GM12878 (cell line): ENCODE measurements around the gene MBD6. TPM values are rescaled to one million over a fixed set of nuclear protein-coding genes. Genes with fewer than 3 reads are reported as not detected.

Source experiments
- ATAC-seq: fragments of 200-7000 bp; cut with Tn5 transposase; 3 replicates; pipeline ENCODE4 v1.9.1; 2020; ENCODE audit warnings: mild to moderate bottlenecking, moderate library complexity
- BruUV-seq: library from RNA; stranded (reverse); fragments of 400-500 nt; replicated peaks from 2 replicates; lab custom pipeline; 2021; lab: Mats Ljungman, UMichigan
- CTCF ChIA-PET: fragments of 300-600 bp; sonication (Branson Sonifier 250); formaldehyde crosslinking; extraction: SDS; loops from one replicate; lab custom pipeline; 2021; ENCODE audit warnings: inconsistent platforms; lab: Yijun Ruan, JAX
- POLR2A ChIA-PET: fragments of 350-600 bp; formaldehyde crosslinking; extraction: SDS; loops from one replicate; lab custom pipeline; 2021; ENCODE audit warnings: inconsistent platforms; lab: Charles Lee
- RAD21 ChIA-PET: fragments of 300-600 bp; sonication (Branson Sonifier 250); formaldehyde crosslinking; loops from one replicate; lab custom pipeline; 2023; ENCODE audit warnings: antibody characterized with exemption; ENCODE audit not compliant: unreplicated experiment; lab: Charles Lee
- SMC1A ChIA-PET: fragments of 300-600 bp; sonication (Branson Sonifier 250); formaldehyde crosslinking; loops from one replicate; lab custom pipeline; 2023; ENCODE audit not compliant: unreplicated experiment, uncharacterized antibody; lab: Charles Lee
- DNase-seq: peaks from one replicate; pipeline ENCODE4 v3.0.0-alpha.2; 2011; ENCODE audit warnings: low read depth, low spot score
- FAIRE-seq: peaks from 3 replicates; lab custom pipeline; 2011; peaks lifted over from hg19 to GRCh38; lab: Jason Lieb, UNC
- H2AFZ ChIP-seq: 2 replicates; pipeline ENCODE4 v1.6.0; 2011; ENCODE audit warnings: low read depth, low read length, control low read depth; ENCODE audit not compliant: control insufficient read depth
- H3K27ac ChIP-seq: 2 replicates; pipeline ENCODE4 v1.5.1; 2011; ENCODE audit warnings: control low read depth; ENCODE audit not compliant: control insufficient read depth, insufficient read depth
- H3K27me3 ChIP-seq, 2 experiments: replicated peaks in 1 of 2; 2 replicates each; pipeline versions ENCODE4 v1.6.0 to v1.6.1; 2011; ENCODE audit warnings: low read length in 1 of 2; ENCODE audit not compliant: control insufficient read depth in 2 of 2, insufficient read depth in 2 of 2
- H3K36me3 ChIP-seq, 2 experiments: 2 replicates each; pipeline ENCODE4 v1.5.1; 2011; ENCODE audit warnings: low read length in 1 of 2; ENCODE audit not compliant: control insufficient read depth in 2 of 2, insufficient read depth in 2 of 2
- H3K4me1 ChIP-seq: 2 replicates; pipeline ENCODE4 v1.6.1; 2011; ENCODE audit warnings: mild to moderate bottlenecking, low read length, moderate library complexity, mixed read lengths; ENCODE audit not compliant: control insufficient read depth, insufficient read depth
- H3K4me2 ChIP-seq: 2 replicates; pipeline ENCODE4 v1.6.0; 2011; ENCODE audit warnings: control low read depth; ENCODE audit not compliant: control insufficient read depth, insufficient read depth
- H3K4me3 ChIP-seq: fragments of 200-600 bp; sonication (generic); 2 replicates; pipeline ENCODE4 v1.5.1; 2016
- H3K79me2 ChIP-seq: 2 replicates; pipeline ENCODE4 v1.6.0; 2011; ENCODE audit warnings: low read length; ENCODE audit not compliant: control insufficient read depth, insufficient read depth
- H3K9ac ChIP-seq: 2 replicates; pipeline ENCODE4 v1.8.0; 2011; ENCODE audit warnings: low read length, control low read depth, mixed read lengths; ENCODE audit not compliant: control insufficient read depth, insufficient read depth
- H3K9me3 ChIP-seq: replicated peaks from 3 replicates; pipeline ENCODE4 v1.5.1; 2011; ENCODE audit warnings: mild to moderate bottlenecking, low read length; ENCODE audit not compliant: control insufficient read depth, insufficient read depth
- H4K20me1 ChIP-seq: 2 replicates; pipeline ENCODE4 v1.6.0; 2011; ENCODE audit not compliant: control insufficient read depth, insufficient read depth
- ATF2 ChIP-seq: IDR thresholded peaks from 2 replicates; pipeline ENCODE4 v1.6.1; 2012; ENCODE audit warnings: low read length, inconsistent platforms
- BCL3 ChIP-seq: IDR thresholded peaks from 2 replicates; pipeline ENCODE4 v1.6.1; 2011; ENCODE audit warnings: borderline replicate concordance, low read depth, mild to moderate bottlenecking, moderate library complexity, low read length; ENCODE audit not compliant: insufficient read depth, poor library complexity, severe bottlenecking
- BMI1 ChIP-seq: fragments of 450-650 bp; IDR thresholded peaks from 2 replicates; pipeline ENCODE4 v1.6.1; 2016; ENCODE audit warnings: mild to moderate bottlenecking, moderate library complexity, borderline replicate concordance
- CREB1 ChIP-seq: IDR thresholded peaks from 2 replicates; pipeline ENCODE4 v1.6.1; 2012; ENCODE audit warnings: low read depth, mild to moderate bottlenecking, inconsistent platforms
- HDAC2 ChIP-seq: fragments of 200-600 bp; sonication (generic); IDR thresholded peaks from 2 replicates; pipeline ENCODE4 v1.6.1; 2017
- SIX5 ChIP-seq: IDR thresholded peaks from 2 replicates; pipeline ENCODE4 v1.6.1; 2011; ENCODE audit warnings: mild to moderate bottlenecking, low read depth, low read length, moderate library complexity; ENCODE audit not compliant: severe bottlenecking
- STAT3 ChIP-seq: IDR thresholded peaks from 2 replicates; pipeline ENCODE4 v1.6.1; 2011; ENCODE audit warnings: low read depth, low read length, improper control_type of control experiment
- TARDBP ChIP-seq: IDR thresholded peaks from 2 replicates; pipeline ENCODE4 v1.6.1; 2016; ENCODE audit warnings: borderline replicate concordance
- TCF3 ChIP-seq: IDR thresholded peaks from 2 replicates; pipeline ENCODE4 v1.6.1; 2012; ENCODE audit warnings: low read depth, mild to moderate bottlenecking, low read length, borderline replicate concordance; ENCODE audit not compliant: insufficient read depth
- ZSCAN29 ChIP-seq: fragments of 450-650 bp; IDR thresholded peaks from 2 replicates; pipeline ENCODE4 v1.6.1; 2017; ENCODE audit warnings: mild to moderate bottlenecking, moderate library complexity
- WGBS: methylation state at CpG from one replicate; pipeline ENCODE4 v1.1.6; 2016; ENCODE audit warnings: low lambda C conversion rate; ENCODE audit not compliant: insufficient replicate concordance, insufficient coverage; ENCODE audit errors: missing lambda C conversion rate; 5-methylcytosine and 5-hydroxymethylcytosine counted together
- in situ Hi-C: fragments of 300-500 bp; cut with MboI; formaldehyde crosslinking; loops from 9 replicates; pipeline ENCODE4 v1.14.3; 2018; ENCODE audit warnings: mixed read lengths
- intact Hi-C: fragments of 100-400 bp; cut with micrococcal nuclease; formaldehyde crosslinking; loops from one replicate; pipeline ENCODE4 v1.14.2; 2022; ENCODE audit not compliant: unreplicated experiment
- polyA plus RNA-seq, 11 experiments: library from polyadenylated mRNA; depleted of rRNA in 4 of 11; unstranded in 6 of 11; stranded (reverse) in 5 of 11; fragments of >200 nt; fragmentation: Nextera tagmentation in 4 of 11; fragmentation: Illumina TruSeq in 1 of 11; extraction: Ambion mirVana in 4 of 11; extraction: Trizol in 1 of 11; gene quantifications; 1 replicate in 1 of 11; 2 replicates in 10 of 11; pipeline versions ENCODE4 v1.2.1 to v1.2.3, GENCODE V29; 2011 to 2016; ENCODE audit warnings: inconsistent platforms in 2 of 11, missing spikeins in 2 of 11, low read depth in 1 of 11
- total RNA-seq, 4 experiments: library from RNA; depleted of rRNA in 3 of 4; stranded (reverse); fragments of >200 nt in 3 of 4; fragmentation: Illumina TruSeq in 1 of 4; extraction: Trizol in 1 of 4; gene quantifications; 2 replicates each; pipeline versions ENCODE4 v1.2.1 to v1.2.3, GENCODE V29; 2013 to 2021

MBD6 gene
- total and polyA plus RNA-seq, 10 of the 15 experiments (the other 5 are each of a cell fraction or from before 2014, with no cell fraction given): 1.5 to 52.7 (median 6.8) TPM

GRCh38 chr12:57577981-57578758 lies 55.5 kb downstream of the MBD6 start:
- H3K4me3 ChIP-seq: no peak overlapping the region
- intact Hi-C loops: no loop called here
- no peak overlapping the region for H3K9ac ChIP-seq
- no peaks in the 10 kb centered on the region for H3K9me3 ChIP-seq
- H3K27me3 ChIP-seq: no peaks in the 10 kb centered on the region; a peak in 2 of 4 replicates
- H3K27ac ChIP-seq: no peak overlapping the region
- in situ Hi-C loops: no loop called here
- no peak for DNase-seq
- SMC1A ChIA-PET: no interaction called here
- H2AFZ ChIP-seq: no peak overlapping the region
- POLR2A ChIA-PET: no interaction called here
- no peaks in the 10 kb centered on the region for H3K4me1 ChIP-seq
- TF ChIP-seq TARDBP (no peak), ATF2 (no peak)
- BruUV-seq: no TSS peak
- no peaks in the 10 kb centered on the region for H3K79me2 ChIP-seq
- 53% methylated on average over 12 of the region's 12 CpGs for WGBS
- RAD21 ChIA-PET: no interaction called here
- H3K36me3 ChIP-seq: no peaks in the 10 kb centered on the region
- no peak overlapping the region for H3K4me2 ChIP-seq
- no peak for FAIRE-seq
- CTCF ChIA-PET: interaction anchor here (0.7 to 2.2 kb wide), 2 partner anchors 43 to 119 kb away, joined by 3 to 5 read pairs; partner anchors contain the start of gene GLI1
- no peaks in the 10 kb centered on the region for H4K20me1 ChIP-seq
- no peak for ATAC-seq

GRCh38 chr12:57579011-57579410 lies 56.4 kb downstream of the MBD6 start:
- ChIA-PET CTCF (interaction anchor here (7.8 kb wide), 1 partner anchor 42 kb away, joined by 119 read pairs; no protein-coding TSS in a partner anchor), RAD21 (interaction anchor here (0.6 kb wide), 1 partner anchor 30 kb away, joined by 4 read pairs; no protein-coding TSS in a partner anchor), SMC1A (interaction anchor here (0.7 to 1.2 kb wide), 3 partner anchors 42 to 88 kb away, joined by 3 read pairs; no protein-coding TSS in a partner anchor), POLR2A (no interaction called here)
- Histone ChIP-seq H3K27me3 (no peaks in the 10 kb centered on the region; a peak in 2 of 4 replicates), H3K4me3 (no peak overlapping the region), H3K4me2 (no peak overlapping the region), H3K36me3 (no peaks in the 10 kb centered on the region), H2AFZ (no peak overlapping the region), H3K9me3 (no peaks in the 10 kb centered on the region), H3K9ac (no peak overlapping the region), H3K79me2 (no peaks in the 10 kb centered on the region), H3K4me1 (no peaks in the 10 kb centered on the region), H4K20me1 (no peaks in the 10 kb centered on the region), H3K27ac (no peak overlapping the region)
- BruUV-seq: no TSS peak
- DNase-seq (no peak), FAIRE-seq (no peak), ATAC-seq (no peak)
- intact Hi-C loops: no loop called here
- in situ Hi-C loops: no loop called here
- 90% methylated on average over 2 of the region's 2 CpGs for WGBS
- no peak for TF ChIP-seq TCF3
- TF ChIP-seq BCL3: no peak
- no peak for TF ChIP-seq STAT3
- no peak for TF ChIP-seq SIX5
- TF ChIP-seq HDAC2: no peak
- no peak for TF ChIP-seq ZSCAN29
- no peak for TF ChIP-seq BMI1
- TF ChIP-seq CREB1: no peak
